Activated B cell treated with CpG ODN at 0.5 μM for 24 hours (primary cell): ENCODE data around the gene CATSPER4. TPM values are rescaled to one million over a fixed set of nuclear protein-coding genes. Genes with fewer than 3 reads are reported as not detected.

ENCODE experiments used
- ATAC-seq: fragments of 200-7000 bp; cut with Tn5 transposase; one replicate; pipeline ENCODE4 v1.10.0; 2021; ENCODE audit warnings: low read depth, mild to moderate bottlenecking, moderate library complexity
- CTCF ChIA-PET: fragments of 350-600 bp; sonication (Branson Sonifier 250); formaldehyde crosslinking; loops from one replicate; lab custom pipeline; 2021; ENCODE audit warnings: antibody characterized with exemption; lab: Charles Lee
- POLR2A ChIA-PET: fragments of 350-600 bp; sonication (Branson Sonifier 250); formaldehyde crosslinking; loops from one replicate; lab custom pipeline; 2021; ENCODE audit warnings: antibody characterized with exemption; lab: Charles Lee
- DNase-seq: peaks from one replicate; pipeline ENCODE4 v3.0.0; 2022
- H3K27ac Mint-ChIP-seq: one replicate; pipeline ENCODE4 v1.8.0; 2020; ENCODE audit warnings: mixed read lengths
- H3K27me3 Mint-ChIP-seq: one replicate; pipeline ENCODE4 v1.8.0; 2021; ENCODE audit warnings: mixed read lengths
- H3K36me3 Mint-ChIP-seq: one replicate; pipeline ENCODE4 v1.8.0; 2021; ENCODE audit warnings: low read depth, mixed read lengths
- H3K4me1 Mint-ChIP-seq: one replicate; pipeline ENCODE4 v1.8.0; 2021; ENCODE audit warnings: mixed read lengths
- H3K4me3 Mint-ChIP-seq: one replicate; pipeline ENCODE4 v1.8.0; 2020; ENCODE audit warnings: mild to moderate bottlenecking, mixed read lengths
- H3K9me3 Mint-ChIP-seq: one replicate; pipeline ENCODE4 v1.8.0; 2020; ENCODE audit warnings: mixed read lengths
- intact Hi-C: fragments of 100-400 bp; cut with micrococcal nuclease; formaldehyde crosslinking; loops from one replicate; pipeline ENCODE4 v1.15.1; 2024
- total RNA-seq: library from RNA; stranded (reverse); gene quantifications from 2 replicates; pipeline ENCODE4 v1.2.3, GENCODE V29; 2022
- TF ChIP-seq, protein P1 (sequence below): fragments of 200-600 bp; IDR thresholded peaks from one replicate; pipeline ENCODE4 v1.8.0; 2022; ENCODE audit warnings: antibody characterized with exemption, mild to moderate bottlenecking

The CATSPER4 gene
- total RNA-seq, 1 donor from 2014 or later = not detected

DNA sequence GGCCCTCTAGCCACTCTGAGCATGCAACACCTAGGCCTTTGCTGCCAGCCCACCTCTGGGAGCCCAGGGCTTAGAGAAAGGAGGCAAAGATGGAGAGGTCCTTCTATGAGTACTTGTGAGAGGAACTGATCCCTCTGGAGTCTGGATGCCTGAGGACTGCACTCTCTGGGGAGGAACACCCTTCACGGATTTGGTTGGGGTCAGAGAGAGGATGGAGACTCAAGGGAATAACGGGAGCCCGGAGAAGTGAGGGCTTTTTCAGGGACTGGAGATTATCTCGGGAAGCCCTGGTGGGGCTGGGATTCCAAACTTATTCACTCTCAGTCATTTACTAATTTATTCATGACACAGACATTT is 21.2 kb upstream of the CATSPER4 start:
- peak overlapping the region; percentile 91 for H3K4me3 Mint-ChIP-seq
- ChIA-PET CTCF (interaction anchor here (0.6 to 3.1 kb wide), 15 partner anchors 11 to 303 kb away, joined by 3 to 35 read pairs (median 4); partner anchors contain the start of genes CD52, CEP85 and HMGN2), POLR2A (interaction anchor here (0.6 to 1.8 kb wide), 9 partner anchors 12 to 263 kb away, joined by 3 to 13 read pairs (median 4); partner anchors contain the start of genes CD52, CEP85 and DHDDS)
- H3K27ac Mint-ChIP-seq = peak overlapping the region; percentile 41
- TF ChIP-seq, protein P1, sequence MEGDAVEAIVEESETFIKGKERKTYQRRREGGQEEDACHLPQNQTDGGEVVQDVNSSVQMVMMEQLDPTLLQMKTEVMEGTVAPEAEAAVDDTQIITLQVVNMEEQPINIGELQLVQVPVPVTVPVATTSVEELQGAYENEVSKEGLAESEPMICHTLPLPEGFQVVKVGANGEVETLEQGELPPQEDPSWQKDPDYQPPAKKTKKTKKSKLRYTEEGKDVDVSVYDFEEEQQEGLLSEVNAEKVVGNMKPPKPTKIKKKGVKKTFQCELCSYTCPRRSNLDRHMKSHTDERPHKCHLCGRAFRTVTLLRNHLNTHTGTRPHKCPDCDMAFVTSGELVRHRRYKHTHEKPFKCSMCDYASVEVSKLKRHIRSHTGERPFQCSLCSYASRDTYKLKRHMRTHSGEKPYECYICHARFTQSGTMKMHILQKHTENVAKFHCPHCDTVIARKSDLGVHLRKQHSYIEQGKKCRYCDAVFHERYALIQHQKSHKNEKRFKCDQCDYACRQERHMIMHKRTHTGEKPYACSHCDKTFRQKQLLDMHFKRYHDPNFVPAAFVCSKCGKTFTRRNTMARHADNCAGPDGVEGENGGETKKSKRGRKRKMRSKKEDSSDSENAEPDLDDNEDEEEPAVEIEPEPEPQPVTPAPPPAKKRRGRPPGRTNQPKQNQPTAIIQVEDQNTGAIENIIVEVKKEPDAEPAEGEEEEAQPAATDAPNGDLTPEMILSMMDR = no peak
- peaks cover 20% of the 10 kb centered on the region for H3K4me1 Mint-ChIP-seq
- no peaks in the 10 kb centered on the region for H3K27me3 Mint-ChIP-seq
- no peaks in the 10 kb centered on the region for H3K36me3 Mint-ChIP-seq
- ATAC-seq (no peak), DNase-seq (no peak)
- intact Hi-C loops = loop anchor here (1.0 to 2.0 kb wide), 4 partner anchors 58 to 194 kb away; partner anchors contain the start of genes CEP85 and PDIK1L
- H3K9me3 Mint-ChIP-seq = no peaks in the 10 kb centered on the region

DNA sequence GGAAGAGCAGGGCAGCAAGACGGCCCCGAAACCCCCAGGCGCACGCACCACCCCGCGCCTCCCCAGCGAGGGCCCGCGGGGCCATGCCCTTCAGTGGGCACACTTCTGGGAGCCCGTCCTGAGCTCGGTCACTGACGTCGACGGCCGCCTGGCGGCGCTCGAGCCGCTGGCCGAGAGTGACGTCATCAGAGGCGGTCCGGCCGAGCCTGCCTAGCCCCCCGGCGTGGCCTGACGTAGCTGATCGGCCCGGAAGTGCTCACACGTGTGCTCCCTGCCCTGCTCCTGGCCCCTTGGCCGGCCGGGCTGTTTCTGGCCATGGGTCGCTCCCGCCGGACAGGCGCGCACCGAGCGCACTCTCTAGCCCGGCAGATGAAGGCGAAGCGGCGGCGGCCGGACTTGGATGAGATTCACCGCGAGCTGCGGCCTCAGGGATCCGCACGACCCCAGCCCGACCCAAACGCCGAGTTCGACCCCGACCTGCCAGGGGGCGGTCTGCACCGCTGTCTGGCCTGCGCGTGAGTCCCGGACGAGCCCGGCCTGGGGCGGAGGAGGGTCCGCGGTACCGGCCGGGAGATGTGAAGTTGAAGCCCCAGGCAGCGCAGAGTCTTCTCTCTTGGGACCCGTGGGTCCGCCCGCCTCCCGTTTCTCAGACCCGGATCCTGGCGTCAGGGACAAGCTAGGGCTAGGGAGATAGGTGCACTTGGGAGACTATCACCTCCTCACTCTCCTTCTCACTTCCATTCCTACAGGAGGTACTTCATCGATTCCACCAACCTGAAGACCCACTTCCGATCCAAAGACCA is 20.5 kb upstream of the CATSPER4 start, which contains the start of gene ZNF593:
ZNF593 (plus strand) TSS at position 240 of the 803 bp plus-strand sequence; CDS start at position 316, 76 bp downstream.
- Mint-ChIP-seq H3K27ac (peak within 1 kb of the TSS; percentile 84), H3K4me3 (peak within 1 kb of the TSS; percentile 91), H3K4me1 (peaks cover 16% of the 10 kb centered on the region), H3K9me3 (no peaks in the 10 kb centered on the region), H3K36me3 (no peaks in the 10 kb centered on the region), H3K27me3 (no peaks in the 10 kb centered on the region)
- intact Hi-C loops = loop anchor here (1.0 to 2.0 kb wide), 4 partner anchors 59 to 193 kb away; partner anchors contain the start of genes CEP85 and PDIK1L
- TF ChIP-seq, protein P1 = no peak
- DNase-seq (peak; percentile 90), ATAC-seq (peak; percentile 94)
- ChIA-PET CTCF (interaction anchor here (0.6 to 3.1 kb wide), 18 partner anchors 12 to 302 kb away, joined by 3 to 35 read pairs (median 4); partner anchors contain the start of genes CD52, CEP85 and HMGN2), POLR2A (interaction anchor here (0.6 to 1.8 kb wide), 10 partner anchors 13 to 922 kb away, joined by 3 to 13 read pairs (median 4); partner anchors contain the start of genes CD52, CEP85, DHDDS and RSRP1)

DNA sequence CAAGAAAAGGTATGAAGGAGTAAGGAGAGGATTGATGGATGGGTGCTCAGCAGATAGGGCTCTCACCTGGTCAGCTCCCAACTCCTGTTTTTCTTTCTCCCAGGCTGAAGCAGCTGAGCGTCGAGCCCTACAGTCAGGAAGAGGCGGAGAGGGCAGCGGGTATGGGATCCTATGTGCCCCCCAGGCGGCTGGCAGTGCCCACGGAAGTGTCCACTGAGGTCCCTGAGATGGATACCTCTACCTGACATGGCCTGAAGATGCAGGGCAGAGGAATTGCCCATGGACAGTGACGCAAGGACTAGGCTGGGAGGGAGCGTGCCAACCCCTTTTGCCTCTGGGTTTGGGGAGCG is 20.0 kb upstream of the CATSPER4 start:
- Mint-ChIP-seq H3K4me1 (peaks cover 16% of the 10 kb centered on the region), H3K9me3 (no peaks in the 10 kb centered on the region), H3K36me3 (no peaks in the 10 kb centered on the region), H3K27me3 (no peaks in the 10 kb centered on the region), H3K4me3 (peak overlapping the region; percentile 91), H3K27ac (peak overlapping the region; percentile 84)
- ATAC-seq (no peak), DNase-seq (no peak)
- TF ChIP-seq, protein P1 = no peak
- POLR2A ChIA-PET = interaction anchor here (1.2 to 1.8 kb wide), 4 partner anchors 14 to 262 kb away, joined by 3 to 13 read pairs (median 8); partner anchors contain the start of genes CEP85 and DHDDS
- CTCF ChIA-PET = interaction anchor here (1.0 to 3.1 kb wide), 8 partner anchors 14 to 247 kb away, joined by 3 to 35 read pairs (median 6); partner anchors contain the start of gene CEP85
- intact Hi-C loops = no loop called here

DNA sequence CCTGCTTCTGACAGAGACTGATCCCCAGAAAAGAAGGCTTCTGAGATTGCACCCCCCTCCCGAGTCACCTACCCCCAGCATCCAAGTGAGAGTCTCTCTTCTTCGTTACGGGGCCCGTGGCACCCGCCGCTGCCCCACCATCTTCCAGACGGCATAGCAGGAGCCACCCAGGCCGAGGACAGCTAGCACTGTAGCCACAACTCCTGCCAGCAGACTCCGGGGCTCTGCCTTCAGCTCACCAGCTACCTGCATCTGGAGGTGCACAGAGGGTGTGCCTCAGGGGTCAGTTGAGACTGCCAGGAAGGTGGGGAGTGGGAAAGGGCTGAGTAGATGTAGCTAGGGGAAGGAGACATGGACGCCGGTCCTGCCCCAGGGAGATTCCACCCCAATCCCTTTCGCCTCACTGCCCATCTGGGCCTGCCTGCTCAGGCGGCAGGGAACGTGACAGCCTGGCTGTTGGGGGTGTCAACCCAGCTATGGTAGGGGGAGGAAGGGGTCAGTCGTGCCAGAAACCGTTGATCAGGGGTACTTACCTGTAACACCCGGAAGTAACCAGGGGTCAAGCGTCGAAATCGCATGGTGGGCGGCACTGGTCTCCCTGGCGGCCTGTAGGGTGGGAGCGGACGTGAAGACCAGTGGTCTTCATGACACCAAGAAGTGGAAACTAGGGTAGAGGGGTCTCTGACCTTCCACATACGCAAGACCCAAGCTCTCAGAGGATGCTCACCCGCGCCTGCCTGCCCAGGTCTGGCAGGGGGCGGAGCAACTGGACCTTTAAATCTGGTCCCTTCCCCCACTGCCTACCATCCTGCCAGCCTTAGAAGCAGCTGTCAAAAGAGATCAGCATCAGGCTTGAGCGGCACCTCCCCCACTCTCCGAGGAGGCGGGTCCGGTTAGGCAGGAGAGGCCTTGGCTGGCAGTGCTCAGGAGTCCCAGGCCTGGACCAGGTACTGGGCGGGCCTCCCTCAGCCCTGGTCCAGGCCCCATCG is 19.0 kb upstream of the CATSPER4 start, which contains the start of gene ZNF593OS:
ZNF593OS (minus strand) TSS at position 749 of the 989 bp plus-strand sequence; CDS start at position 578, 171 bp downstream.
- Mint-ChIP-seq H3K27ac (no peak within 1 kb of the TSS), H3K36me3 (no peaks in the 10 kb centered on the region), H3K27me3 (no peaks in the 10 kb centered on the region), H3K4me1 (peaks cover 16% of the 10 kb centered on the region), H3K4me3 (peak within 1 kb of the TSS; percentile 91), H3K9me3 (no peaks in the 10 kb centered on the region)
- ChIA-PET CTCF (interaction anchor here (1.3 to 3.1 kb wide), 2 partner anchors 64 to 246 kb away, joined by 4 to 25 read pairs; partner anchors contain the start of gene CEP85), POLR2A (no interaction called here)
- ATAC-seq (no peak), DNase-seq (no peak)
- intact Hi-C loops = no loop called here
- TF ChIP-seq, protein P1 = no peak
